K562 treated with DMSO at 1 percent for 12 hours (cell line): ENCODE data around the gene PHETA1. TPM values are rescaled to one million over a fixed set of nuclear protein-coding genes. Genes with fewer than 3 reads are reported as not detected.

Experiments used
- total RNA-seq: library from RNA; unstranded; fragments of 300-600 nt; gene quantifications from 2 replicates; pipeline ENCODE4 v1.2.3, GENCODE V29; 2022; ENCODE audit not compliant: insufficient read depth

Gene PHETA1, protein sequence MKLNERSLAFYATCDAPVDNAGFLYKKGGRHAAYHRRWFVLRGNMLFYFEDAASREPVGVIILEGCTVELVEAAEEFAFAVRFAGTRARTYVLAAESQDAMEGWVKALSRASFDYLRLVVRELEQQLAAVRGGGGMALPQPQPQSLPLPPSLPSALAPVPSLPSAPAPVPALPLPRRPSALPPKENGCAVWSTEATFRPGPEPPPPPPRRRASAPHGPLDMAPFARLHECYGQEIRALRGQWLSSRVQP
- 10.7 and 20.1 TPM in 2 replicates for total RNA-seq

DNA sequence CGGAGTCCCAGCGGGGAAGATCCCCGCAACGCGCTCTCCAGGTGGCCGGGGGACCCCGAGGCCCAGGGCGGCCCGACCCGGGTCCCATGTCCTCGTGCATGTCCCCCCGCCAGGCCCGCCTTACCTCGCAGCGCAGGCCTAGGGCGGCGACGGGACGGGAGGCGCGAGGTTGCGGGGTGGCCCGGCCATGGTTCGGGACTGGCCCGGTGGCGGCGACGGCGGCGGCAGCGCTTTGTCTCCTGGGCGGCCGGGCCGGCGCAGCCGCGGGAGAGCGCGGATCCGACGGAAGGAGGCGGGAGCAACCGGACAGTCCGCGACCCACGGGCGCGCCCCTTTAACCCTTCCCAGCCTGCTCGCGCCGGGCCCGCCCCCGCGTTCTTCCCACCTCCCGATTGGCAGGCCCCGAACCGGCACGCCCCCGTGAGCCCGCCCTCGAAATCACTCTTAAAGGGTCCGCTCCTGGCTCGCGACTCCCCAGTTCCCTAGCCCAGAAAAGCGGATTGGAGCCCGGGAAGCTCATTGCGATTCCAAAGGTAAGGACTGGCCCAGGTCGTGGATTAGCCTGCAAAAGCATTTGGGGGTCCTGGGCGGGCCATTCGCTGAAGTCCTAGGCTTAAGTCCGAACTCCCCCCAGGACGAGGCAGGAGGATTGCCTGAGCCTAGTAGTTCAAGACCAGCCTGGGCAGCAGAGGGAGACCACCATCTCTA, at the start of gene PHETA1:
TSS of gene PHETA1 (minus strand) at position 308 of the 708 bp plus-strand sequence. CDS start 5,668 bp downstream, outside the sequence.

DNA sequence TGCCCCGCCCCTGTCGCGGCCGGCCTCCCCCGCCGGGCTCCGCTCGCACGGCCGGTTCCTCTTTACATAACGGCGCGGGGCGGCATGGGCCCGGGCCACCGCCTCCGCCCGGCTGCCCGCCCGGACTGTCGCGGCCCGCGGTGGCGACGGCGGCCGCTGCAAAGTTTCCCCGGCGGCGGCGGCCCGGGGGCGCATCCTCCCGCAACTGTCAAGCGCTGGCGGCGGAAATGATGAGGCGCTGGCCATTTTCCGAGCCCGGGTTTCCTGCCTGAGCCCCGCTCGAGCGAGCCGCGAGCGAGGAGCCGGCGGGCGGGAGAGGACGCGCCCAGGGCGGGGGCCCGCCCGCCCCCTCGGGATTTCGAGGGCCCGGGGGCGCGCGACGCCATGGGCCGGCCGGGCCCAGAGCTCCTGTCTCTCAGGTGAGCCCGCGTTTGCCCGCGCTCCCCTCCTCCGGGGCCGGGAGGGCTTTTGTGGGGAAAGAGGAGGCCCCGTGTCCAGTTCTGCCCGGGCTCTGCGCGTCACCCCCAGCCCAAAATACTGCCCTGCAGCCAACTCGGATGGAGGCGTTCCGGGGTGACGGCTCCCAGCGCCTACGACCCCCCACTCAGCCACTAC, 37.1 kb upstream of the PHETA1 start, which contains the start of gene SH2B3:
TSS of gene SH2B3 (plus strand) at position 65 of the 615 bp plus-strand sequence. CDS start 12,223 bp downstream, outside the sequence.

Other genes starting within 250 kb of the PHETA1 start
- 12.5 and 49.0 TPM in 2 replicates for gene SH2B3, start 36.8 kb upstream of the PHETA1 start, total RNA-seq
- 22.8 and 59.7 TPM in 2 replicates for gene ATXN2, start 230.2 kb upstream of the PHETA1 start, total RNA-seq